GM12878 (cell line): ENCODE data around the gene INSL3. TPM values are rescaled to one million over a fixed set of nuclear protein-coding genes. Genes with fewer than 3 reads are reported as not detected.
A peak's percentile ranks its signal among the peaks of the same experiment; 100 is the strongest.

Source experiments
- BACH1 ChIP-seq: fragments of 450-650 bp; IDR thresholded peaks from 2 replicates; pipeline ENCODE4 v1.6.1; 2017; ENCODE audit warnings: mild to moderate bottlenecking, borderline replicate concordance
- CHD1 ChIP-seq: IDR thresholded peaks from 2 replicates; pipeline ENCODE4 v1.6.1; 2012; ENCODE audit warnings: low read depth, low read length, improper control_type of control experiment
- ELK1 ChIP-seq: IDR thresholded peaks from 2 replicates; pipeline ENCODE4 v1.6.1; 2012; ENCODE audit warnings: low read depth, low read length, improper control_type of control experiment
- ETV6 ChIP-seq, 2 experiments: fragments of 450-650 bp in 1 of 2; IDR thresholded peaks in 1 of 2; conservative IDR thresholded peaks in 1 of 2; 2 replicates each; pipeline ENCODE4 v1.6.1; 2014; ENCODE audit warnings: antibody characterized with exemption in 1 of 2, borderline replicate concordance in 1 of 2, low read depth in 1 of 2, mild to moderate bottlenecking in 1 of 2, moderate library complexity in 1 of 2
- IKZF1 ChIP-seq: fragments of 450-650 bp; conservative IDR thresholded peaks from 2 replicates; pipeline ENCODE4 v1.6.1; 2017; ENCODE audit warnings: antibody characterized with exemption, mild to moderate bottlenecking
- MEF2A ChIP-seq: IDR thresholded peaks from 2 replicates; pipeline ENCODE4 v1.6.1; 2011; ENCODE audit warnings: low read depth, mild to moderate bottlenecking, low read length, moderate library complexity; ENCODE audit not compliant: insufficient read depth
- MTA2 ChIP-seq: fragments of 450-650 bp; IDR thresholded peaks from 2 replicates; pipeline ENCODE4 v1.6.1; 2016; ENCODE audit warnings: low read depth, mild to moderate bottlenecking, moderate library complexity
- PBX3 ChIP-seq: IDR thresholded peaks from 2 replicates; pipeline ENCODE4 v1.6.1; 2011; ENCODE audit warnings: mild to moderate bottlenecking, low read depth, low read length, moderate library complexity; ENCODE audit not compliant: insufficient replicate concordance
- RFX5 ChIP-seq: IDR thresholded peaks from 2 replicates; pipeline ENCODE4 v1.6.1; 2011; ENCODE audit warnings: low read depth, low read length, improper control_type of control experiment
- SP1 ChIP-seq: IDR thresholded peaks from one replicate; pipeline ENCODE4 v1.6.1; 2011; ENCODE audit warnings: low read depth, low read length
- TAF1 ChIP-seq: IDR thresholded peaks from 2 replicates; pipeline ENCODE4 v1.6.1; 2011; ENCODE audit warnings: mild to moderate bottlenecking, low read depth, low read length, borderline replicate concordance
- ZBTB33 ChIP-seq: fragments of 450-650 bp; IDR thresholded peaks from 2 replicates; pipeline ENCODE4 v1.6.1; 2017; ENCODE audit warnings: mild to moderate bottlenecking
- polyA plus RNA-seq, 11 experiments: library from polyadenylated mRNA; depleted of rRNA in 4 of 11; unstranded in 6 of 11; stranded (reverse) in 5 of 11; fragments of >200 nt; fragmentation: Nextera tagmentation in 4 of 11; fragmentation: Illumina TruSeq in 1 of 11; extraction: Ambion mirVana in 4 of 11; extraction: Trizol in 1 of 11; gene quantifications; 1 replicate in 1 of 11; 2 replicates in 10 of 11; pipeline versions ENCODE4 v1.2.1 to v1.2.3, GENCODE V29; 2011 to 2016; ENCODE audit warnings: inconsistent platforms in 2 of 11, missing spikeins in 2 of 11, low read depth in 1 of 11
- total RNA-seq, 4 experiments: library from RNA; depleted of rRNA in 3 of 4; stranded (reverse); fragments of >200 nt in 3 of 4; fragmentation: Illumina TruSeq in 1 of 4; extraction: Trizol in 1 of 4; gene quantifications; 2 replicates each; pipeline versions ENCODE4 v1.2.1 to v1.2.3, GENCODE V29; 2013 to 2021
- TF ChIP-seq, protein P1 (sequence below): fragments of 450-650 bp; IDR thresholded peaks from 2 replicates; pipeline ENCODE4 v1.6.1; 2017; ENCODE audit warnings: mild to moderate bottlenecking, low read depth, inconsistent platforms; ENCODE audit not compliant: poor library complexity, severe bottlenecking

Gene INSL3
- total and polyA plus RNA-seq, 10 of the 15 experiments (the other 5 are each of a cell fraction or from before 2014, with no cell fraction given): 0.27 to 1.9 (median 0.70) TPM

GRCh38 chr19:17847538-17848366 is 26.4 kb upstream of the INSL3 start, which contains the start of gene JAK3 (continued):
- TF ChIP-seq ZBTB33: no peak
- TF ChIP-seq RFX5: 0 out of 2 replicates have a peak, but pooled peaks have one; percentile 10
- 0 out of 2 replicates have a peak, but pooled peaks have one; percentile 66 for TF ChIP-seq CHD1
- peak; percentile 81 for TF ChIP-seq SP1
- TF ChIP-seq IKZF1: peak; percentile 79
- TF ChIP-seq TAF1: peak; percentile 72; the same call in 1 of the 2 replicates
- TF ChIP-seq BACH1: 0 out of 2 replicates have a peak, but pooled peaks have one; percentile 27
- 0 out of 2 replicates have a peak, but pooled peaks have one; percentile 23 for TF ChIP-seq MEF2A
- peak; percentile 51 for TF ChIP-seq PBX3
- peak; percentile 59; the same call in 1 of the 2 replicates for TF ChIP-seq ELK1
- TF ChIP-seq, protein P1, sequence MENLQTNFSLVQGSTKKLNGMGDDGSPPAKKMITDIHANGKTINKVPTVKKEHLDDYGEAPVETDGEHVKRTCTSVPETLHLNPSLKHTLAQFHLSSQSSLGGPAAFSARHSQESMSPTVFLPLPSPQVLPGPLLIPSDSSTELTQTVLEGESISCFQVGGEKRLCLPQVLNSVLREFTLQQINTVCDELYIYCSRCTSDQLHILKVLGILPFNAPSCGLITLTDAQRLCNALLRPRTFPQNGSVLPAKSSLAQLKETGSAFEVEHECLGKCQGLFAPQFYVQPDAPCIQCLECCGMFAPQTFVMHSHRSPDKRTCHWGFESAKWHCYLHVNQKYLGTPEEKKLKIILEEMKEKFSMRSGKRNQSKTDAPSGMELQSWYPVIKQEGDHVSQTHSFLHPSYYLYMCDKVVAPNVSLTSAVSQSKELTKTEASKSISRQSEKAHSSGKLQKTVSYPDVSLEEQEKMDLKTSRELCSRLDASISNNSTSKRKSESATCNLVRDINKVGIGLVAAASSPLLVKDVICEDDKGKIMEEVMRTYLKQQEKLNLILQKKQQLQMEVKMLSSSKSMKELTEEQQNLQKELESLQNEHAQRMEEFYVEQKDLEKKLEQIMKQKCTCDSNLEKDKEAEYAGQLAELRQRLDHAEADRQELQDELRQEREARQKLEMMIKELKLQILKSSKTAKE: peak; percentile 48
- peak in 1 of 2 experiments; percentile 76; a peak in 1 of 4 replicates for TF ChIP-seq ETV6 (conservative IDR thresholded peaks at IDR 0.05 in 1 of 2, IDR thresholded peaks at IDR 0.05 in 1 of 2; ENCODE audit: borderline replicate concordance in 1 of 2, low read depth in 1 of 2)
- TF ChIP-seq MTA2: peak; percentile 53; the same call in 1 of the 2 replicates
